ENCODE measurements around the gene CEMIP. TPM values are rescaled to one million over a fixed set of nuclear protein-coding genes. Genes with fewer than 3 reads are reported as not detected.

CEMIP gene
- total and polyA plus RNA-seq, 2 experiments from 2014 or later = 2.3 to 4.4 TPM

DNA sequence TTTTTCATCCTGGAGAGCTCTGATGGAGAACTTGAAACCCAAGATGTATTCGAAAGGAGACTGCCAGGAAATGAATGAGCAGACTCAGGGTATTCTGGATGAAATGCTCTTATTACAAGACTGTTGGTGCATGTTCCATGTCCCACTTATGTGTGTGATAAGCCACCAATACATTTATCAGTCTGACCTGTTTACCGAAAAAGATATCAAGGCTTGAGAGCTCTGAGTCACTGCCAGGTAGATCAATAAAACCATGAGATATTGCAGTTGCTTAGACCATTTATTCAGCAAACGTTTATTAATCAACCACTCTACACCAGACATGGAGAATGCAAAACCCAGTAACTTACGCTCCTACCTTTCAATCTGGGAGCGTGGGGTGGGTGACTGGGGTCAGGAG, 17.2 kb downstream of the CEMIP start:
- TF ChIP-seq, protein P1, sequence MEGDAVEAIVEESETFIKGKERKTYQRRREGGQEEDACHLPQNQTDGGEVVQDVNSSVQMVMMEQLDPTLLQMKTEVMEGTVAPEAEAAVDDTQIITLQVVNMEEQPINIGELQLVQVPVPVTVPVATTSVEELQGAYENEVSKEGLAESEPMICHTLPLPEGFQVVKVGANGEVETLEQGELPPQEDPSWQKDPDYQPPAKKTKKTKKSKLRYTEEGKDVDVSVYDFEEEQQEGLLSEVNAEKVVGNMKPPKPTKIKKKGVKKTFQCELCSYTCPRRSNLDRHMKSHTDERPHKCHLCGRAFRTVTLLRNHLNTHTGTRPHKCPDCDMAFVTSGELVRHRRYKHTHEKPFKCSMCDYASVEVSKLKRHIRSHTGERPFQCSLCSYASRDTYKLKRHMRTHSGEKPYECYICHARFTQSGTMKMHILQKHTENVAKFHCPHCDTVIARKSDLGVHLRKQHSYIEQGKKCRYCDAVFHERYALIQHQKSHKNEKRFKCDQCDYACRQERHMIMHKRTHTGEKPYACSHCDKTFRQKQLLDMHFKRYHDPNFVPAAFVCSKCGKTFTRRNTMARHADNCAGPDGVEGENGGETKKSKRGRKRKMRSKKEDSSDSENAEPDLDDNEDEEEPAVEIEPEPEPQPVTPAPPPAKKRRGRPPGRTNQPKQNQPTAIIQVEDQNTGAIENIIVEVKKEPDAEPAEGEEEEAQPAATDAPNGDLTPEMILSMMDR (IDR thresholded peaks at IDR 0.05; ENCODE audit: poor library complexity) = no peak

GRCh38 chr15:80798911-80799310, 19.7 kb downstream of the CEMIP start:
- no peak for DNase-seq (ENCODE audit: low spot score)
- Histone ChIP-seq H3K27ac (no peak overlapping the region), H3K4me3 (no peak overlapping the region), H3K9me3 (ENCODE audit: low read depth) (no peaks in the 10 kb centered on the region), H3K4me1 (ENCODE audit: insufficient read depth) (no peaks in the 10 kb centered on the region), H3K4me2 (no peak overlapping the region), H3K79me2 (no peaks in the 10 kb centered on the region), H3K36me3 (replicated peaks; ENCODE audit: insufficient read depth, low read depth) (no peaks in the 10 kb centered on the region), H2AFZ (no peak overlapping the region), H4K20me1 (ENCODE audit: insufficient read depth, poor library complexity, severe bottlenecking) (no peaks in the 10 kb centered on the region), H3K27me3 (no peaks in the 10 kb centered on the region), H3K9me2 (replicated peaks; ENCODE audit: insufficient read depth) (no peaks in the 10 kb centered on the region)
- TF ChIP-seq EZH2 (IDR thresholded peaks at IDR 0.05; ENCODE audit: borderline replicate concordance) = no peak
- TF ChIP-seq, protein P1 (IDR thresholded peaks at IDR 0.05; ENCODE audit: poor library complexity) = no peak
- TF ChIP-seq EZH2phosphoT487 (IDR thresholded peaks at IDR 0.05; ENCODE audit: low read depth, severe bottlenecking, unreplicated experiment) = no peak
- 75% methylated on average over 3 of the region's 3 CpGs for WGBS (ENCODE audit: low lambda C conversion rate, missing lambda C conversion rate)

More for the DNA sequence above, 17.2 kb downstream of the CEMIP start:
- Histone ChIP-seq H4K20me1 (ENCODE audit: insufficient read depth, poor library complexity, severe bottlenecking) (no peaks in the 10 kb centered on the region), H3K27ac (no peak overlapping the region), H3K27me3 (no peaks in the 10 kb centered on the region), H3K79me2 (no peaks in the 10 kb centered on the region), H3K4me3 (no peak overlapping the region), H3K4me1 (ENCODE audit: insufficient read depth) (no peaks in the 10 kb centered on the region), H2AFZ (no peak overlapping the region), H3K9me2 (replicated peaks; ENCODE audit: insufficient read depth) (no peaks in the 10 kb centered on the region), H3K9me3 (ENCODE audit: low read depth) (no peaks in the 10 kb centered on the region), H3K36me3 (replicated peaks; ENCODE audit: insufficient read depth, low read depth) (no peaks in the 10 kb centered on the region), H3K4me2 (no peak overlapping the region)
- no peak for DNase-seq (ENCODE audit: low spot score)
- WGBS (ENCODE audit: low lambda C conversion rate, missing lambda C conversion rate) = 75% methylated on average over 5 of the region's 5 CpGs

DNA sequence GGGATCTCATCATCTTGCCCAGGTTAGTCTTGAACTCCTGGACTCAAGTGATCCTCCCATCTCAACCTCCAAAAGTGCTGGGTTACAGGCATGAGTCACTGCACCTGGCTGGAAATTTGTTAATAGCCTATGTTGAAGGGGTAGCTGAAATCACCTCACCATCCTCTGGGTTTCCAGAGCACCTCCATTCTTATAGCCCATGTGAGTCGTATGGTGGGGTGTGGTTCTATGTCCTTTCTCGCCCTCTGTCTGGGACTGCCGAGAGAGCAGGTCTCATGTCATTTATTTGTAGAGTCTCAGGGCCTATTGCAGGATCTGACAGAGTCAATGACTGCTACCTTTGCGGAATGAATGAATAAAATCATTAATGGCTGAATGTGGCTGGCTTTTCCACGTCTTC, 20.9 kb downstream of the CEMIP start:
- Histone ChIP-seq H3K4me1 (ENCODE audit: insufficient read depth) (peaks cover 6% of the 10 kb centered on the region), H3K27ac (no peak overlapping the region), H4K20me1 (ENCODE audit: insufficient read depth, poor library complexity, severe bottlenecking) (no peaks in the 10 kb centered on the region), H3K4me3 (no peak overlapping the region), H3K36me3 (replicated peaks; ENCODE audit: insufficient read depth, low read depth) (no peaks in the 10 kb centered on the region), H3K4me2 (no peak overlapping the region), H3K27me3 (no peaks in the 10 kb centered on the region), H3K9me3 (ENCODE audit: low read depth) (no peaks in the 10 kb centered on the region), H3K9me2 (replicated peaks; ENCODE audit: insufficient read depth) (no peaks in the 10 kb centered on the region), H2AFZ (no peak overlapping the region), H3K79me2 (no peaks in the 10 kb centered on the region)
- TF ChIP-seq EZH2phosphoT487 (IDR thresholded peaks at IDR 0.05; ENCODE audit: low read depth, severe bottlenecking, unreplicated experiment) (no peak), EZH2 (IDR thresholded peaks at IDR 0.05; ENCODE audit: borderline replicate concordance) (no peak)
- TF ChIP-seq, protein P1 (IDR thresholded peaks at IDR 0.05; ENCODE audit: poor library complexity) = no peak
- WGBS (ENCODE audit: low lambda C conversion rate, missing lambda C conversion rate) = 82% methylated on average over 5 of the region's 5 CpGs
- DNase-seq (ENCODE audit: low spot score) = no peak
